ENCODE results near the gene GNB1L.
A peak's percentile ranks its signal among the peaks of the same experiment; 100 is the strongest.
"Not testable (repeated sequence)": the region's sequence is repeated elsewhere in the genome, so short reads cannot be mapped to it uniquely, and the experiment has no call there.

The GNB1L gene

DNA sequence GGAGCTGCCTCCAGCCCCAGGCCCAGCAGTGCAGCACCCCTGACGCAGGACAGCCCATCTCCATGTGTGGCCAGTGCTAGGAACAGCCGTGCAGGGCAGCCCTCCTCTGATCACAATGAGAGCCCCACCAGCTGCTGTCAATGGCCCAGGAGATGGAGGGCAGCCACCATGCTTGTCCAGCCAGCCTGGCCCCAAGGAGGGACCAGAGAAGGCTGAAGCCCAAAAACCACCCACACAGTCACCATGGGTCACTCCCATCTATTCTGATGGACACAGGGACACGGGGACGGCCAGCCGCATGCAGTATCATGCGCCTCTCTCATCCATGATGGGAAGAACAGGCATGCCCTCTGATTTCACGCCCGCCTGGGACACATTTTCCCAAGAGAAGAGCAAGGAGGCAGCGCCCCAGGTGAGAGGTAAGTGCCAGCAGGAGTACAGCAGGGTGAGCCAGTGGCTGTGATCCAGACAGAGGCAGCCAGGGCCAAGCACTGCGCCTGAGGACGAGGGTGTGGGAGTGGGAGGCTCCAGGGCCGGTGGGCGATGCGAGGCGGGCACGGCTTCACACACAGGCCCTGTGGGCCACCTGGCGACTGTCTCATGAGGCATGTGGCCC, 33.6 kb upstream of the GNB1L start:
- no peak for DNase-seq

DNA sequence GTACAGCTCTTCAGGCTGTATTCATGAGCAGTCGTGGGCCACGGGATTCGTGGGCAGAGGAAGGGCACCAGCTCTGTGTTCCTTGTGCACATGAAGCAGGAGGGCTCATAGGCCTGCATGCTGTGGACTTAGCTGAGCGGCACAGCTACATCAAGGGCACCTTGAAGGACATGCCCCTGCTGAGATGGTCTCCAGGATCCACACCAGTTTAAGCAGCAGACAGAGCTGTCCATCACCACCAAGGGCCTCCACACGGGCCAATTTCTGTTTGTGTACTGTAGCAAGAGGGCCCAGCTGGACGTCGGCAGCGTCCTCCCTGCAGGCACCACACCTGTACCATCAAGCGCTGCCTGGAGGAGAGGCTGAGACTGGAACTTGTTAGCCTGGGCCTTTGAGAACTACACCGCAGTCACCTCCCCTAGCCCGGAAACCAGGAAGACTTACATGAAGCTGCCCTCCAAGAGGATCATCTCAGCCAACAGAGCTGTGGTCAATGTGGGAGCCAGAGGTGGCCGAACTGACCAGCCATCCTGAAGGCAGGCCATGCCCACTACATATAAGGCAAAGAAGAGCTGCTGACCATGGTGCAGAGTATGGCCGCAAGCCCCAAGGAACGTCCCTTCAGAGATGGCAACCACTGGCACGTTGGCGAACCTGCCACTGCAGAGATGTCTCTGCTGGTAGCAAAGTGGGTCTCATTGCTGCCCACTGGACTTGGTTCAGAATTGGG, 32.7 kb upstream of the GNB1L start:
- DNase-seq, result no peak

DNA sequence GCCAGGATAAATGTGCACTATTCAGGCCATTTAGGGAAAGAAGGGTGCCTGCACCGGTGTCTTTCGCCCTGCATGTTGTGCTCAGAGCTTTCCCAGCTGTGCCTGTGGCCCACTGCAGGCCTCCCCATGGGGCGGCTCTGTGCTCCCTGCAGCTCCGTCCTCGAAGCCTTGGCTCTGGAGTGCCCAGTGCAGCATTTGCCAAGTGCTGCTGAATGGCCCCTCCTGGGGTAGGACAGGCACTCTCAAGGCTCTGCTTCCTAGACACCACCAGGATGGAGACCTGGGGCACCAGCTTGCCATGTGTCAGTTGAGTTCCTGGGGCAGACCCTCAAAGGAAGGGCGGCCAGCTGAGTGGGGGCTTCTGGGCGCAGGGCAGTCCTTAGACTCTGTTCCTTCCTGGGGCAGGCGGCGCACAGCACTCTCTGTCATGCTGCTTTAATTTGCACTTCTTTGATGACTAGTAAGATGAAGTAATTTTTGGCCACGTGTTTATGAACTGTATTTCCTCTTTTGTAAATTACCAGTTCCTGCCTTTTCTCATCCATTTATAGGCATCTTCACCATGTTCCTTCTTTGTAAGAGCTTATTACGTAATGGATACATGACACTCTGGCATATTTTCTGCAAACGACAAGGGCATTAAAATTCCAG, 32.1 kb upstream of the GNB1L start:
- DNase-seq, result no peak

DNA sequence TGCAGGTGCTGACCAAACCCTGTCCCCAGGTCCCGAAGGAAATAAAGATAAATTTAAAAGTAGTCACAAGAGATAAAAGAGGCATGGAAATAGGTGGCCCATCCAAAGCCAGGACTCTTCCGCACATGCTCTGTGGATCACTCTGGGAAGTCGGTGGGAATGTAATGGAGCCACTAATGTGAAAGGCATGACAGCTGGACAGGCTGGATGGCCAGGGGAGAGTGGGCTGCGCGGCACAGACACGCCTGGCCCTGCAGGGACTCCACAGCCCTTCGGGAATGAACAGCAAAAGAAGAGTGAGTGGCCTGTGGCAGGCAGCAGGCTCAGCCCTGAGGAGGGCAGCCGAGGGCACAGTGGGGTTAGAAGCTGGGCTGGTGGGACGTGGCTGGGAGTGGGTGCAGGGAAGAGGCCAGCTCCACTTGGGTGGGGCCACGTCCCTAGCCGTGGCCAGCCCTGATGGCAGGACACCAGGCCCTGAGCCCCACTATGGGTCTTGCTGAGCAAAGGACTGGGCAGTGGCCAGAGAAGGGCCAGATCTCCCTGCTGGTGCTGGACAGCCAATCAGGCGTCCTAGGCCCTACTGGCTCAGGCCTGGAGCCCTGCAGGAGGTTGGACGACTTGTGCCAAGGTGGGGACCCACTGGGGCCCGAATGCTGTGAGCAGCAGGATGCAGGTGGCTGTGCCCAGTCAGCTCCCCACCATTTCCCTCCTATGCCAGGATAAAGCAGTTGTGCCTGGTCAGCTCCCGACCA, 31.3 kb upstream of the GNB1L start:
- DNase-seq, result peak; percentile 69

DNA sequence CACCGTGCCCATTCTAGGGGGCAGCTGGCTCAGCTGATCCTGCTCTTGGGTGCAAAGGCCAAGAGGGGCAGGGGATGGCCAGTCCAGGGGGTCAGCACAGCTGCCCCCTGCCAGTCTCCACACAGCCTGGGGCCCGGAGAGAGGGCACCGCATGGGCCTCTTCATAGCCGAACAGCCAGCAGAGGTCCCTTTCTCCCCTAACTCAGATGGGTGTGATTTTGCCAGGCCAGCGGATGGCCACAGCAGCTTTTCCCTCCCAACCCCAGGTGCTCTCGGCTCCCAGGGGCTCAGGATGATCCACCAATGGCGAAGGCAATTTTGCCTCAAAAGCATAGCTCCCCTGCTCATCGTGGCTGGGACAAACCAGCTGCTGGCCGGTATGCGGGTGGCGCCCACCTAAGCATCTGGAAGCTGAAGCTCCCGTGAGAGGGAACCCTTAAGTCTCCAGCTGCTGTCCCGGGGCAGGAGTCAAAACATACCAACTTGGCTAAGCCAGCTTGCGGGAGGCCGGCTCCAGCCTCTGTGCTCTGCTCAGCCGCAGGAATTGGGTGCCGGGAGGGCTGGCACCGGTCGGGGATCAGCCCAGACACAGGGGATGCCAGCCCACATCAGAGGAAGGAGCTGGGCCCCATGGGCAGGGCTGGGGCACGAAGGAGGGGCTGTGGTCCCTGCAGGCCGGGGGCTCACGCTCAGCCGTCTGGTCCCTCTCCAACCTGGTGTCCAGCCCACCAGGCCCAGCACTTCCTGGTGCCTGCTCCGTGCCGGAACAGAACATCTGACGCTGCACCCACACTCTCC, 30.5 kb upstream of the GNB1L start:
- peak; percentile 50 for DNase-seq

DNA sequence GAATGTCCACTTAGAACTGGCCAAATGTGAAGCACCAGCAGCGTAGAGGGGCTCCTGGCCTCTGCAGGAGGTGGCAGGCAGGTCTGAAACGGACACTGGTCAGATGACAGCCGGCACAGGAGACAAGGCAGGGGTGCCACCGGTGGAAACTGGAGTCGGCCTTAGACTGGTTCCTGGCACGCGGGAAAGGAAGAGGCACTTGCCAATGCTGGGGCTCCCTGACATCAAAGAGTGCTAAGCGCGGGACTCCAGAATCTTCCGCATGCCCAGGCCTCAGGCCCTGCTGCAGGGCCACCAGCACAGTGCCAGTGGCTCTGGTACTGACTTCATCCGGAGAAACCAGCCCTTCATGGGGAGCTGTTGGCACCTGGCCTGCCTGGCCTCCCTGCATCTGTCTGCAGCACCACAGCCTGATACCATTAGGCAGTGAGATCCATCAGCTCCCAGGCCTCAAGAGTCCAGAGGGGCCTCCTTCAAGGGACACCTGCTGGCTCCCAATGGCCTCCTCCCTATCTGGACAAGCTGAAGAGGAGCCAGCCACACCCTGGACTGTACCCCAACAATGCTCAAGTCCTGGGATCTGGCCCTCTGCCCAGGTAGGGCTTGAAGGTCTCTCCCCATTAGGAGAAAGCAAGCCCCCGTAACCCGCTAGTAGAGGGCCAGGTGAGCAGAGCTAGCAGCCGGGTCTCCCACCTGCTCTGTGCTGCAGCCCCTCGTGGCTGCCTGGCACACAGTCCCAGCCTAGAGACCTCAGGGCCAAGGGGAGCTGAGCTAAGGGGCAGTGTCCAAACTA, 29.7 kb upstream of the GNB1L start:
- DNase-seq, result peak; percentile 46

DNA sequence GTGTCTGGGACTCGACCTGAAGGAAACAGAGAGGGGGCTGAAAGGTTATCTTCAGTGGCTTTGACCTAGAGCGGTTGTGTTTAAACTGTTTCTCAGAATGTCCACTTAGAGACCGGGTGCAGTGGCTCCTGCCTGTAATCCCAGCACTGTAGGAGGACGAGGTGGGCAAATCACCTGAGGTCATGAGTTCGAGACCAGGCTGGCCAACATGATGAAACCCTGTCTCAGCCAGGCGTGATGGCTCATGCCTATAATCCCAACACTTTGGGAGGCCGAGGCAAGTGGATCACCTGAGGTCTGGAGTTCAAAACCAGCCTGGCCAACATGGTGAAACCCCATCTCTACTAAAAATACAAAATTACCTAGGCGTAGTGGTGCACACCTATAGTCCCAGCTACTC, 28.8 kb upstream of the GNB1L start:
- DNase-seq, result not testable (repeated sequence)

DNA sequence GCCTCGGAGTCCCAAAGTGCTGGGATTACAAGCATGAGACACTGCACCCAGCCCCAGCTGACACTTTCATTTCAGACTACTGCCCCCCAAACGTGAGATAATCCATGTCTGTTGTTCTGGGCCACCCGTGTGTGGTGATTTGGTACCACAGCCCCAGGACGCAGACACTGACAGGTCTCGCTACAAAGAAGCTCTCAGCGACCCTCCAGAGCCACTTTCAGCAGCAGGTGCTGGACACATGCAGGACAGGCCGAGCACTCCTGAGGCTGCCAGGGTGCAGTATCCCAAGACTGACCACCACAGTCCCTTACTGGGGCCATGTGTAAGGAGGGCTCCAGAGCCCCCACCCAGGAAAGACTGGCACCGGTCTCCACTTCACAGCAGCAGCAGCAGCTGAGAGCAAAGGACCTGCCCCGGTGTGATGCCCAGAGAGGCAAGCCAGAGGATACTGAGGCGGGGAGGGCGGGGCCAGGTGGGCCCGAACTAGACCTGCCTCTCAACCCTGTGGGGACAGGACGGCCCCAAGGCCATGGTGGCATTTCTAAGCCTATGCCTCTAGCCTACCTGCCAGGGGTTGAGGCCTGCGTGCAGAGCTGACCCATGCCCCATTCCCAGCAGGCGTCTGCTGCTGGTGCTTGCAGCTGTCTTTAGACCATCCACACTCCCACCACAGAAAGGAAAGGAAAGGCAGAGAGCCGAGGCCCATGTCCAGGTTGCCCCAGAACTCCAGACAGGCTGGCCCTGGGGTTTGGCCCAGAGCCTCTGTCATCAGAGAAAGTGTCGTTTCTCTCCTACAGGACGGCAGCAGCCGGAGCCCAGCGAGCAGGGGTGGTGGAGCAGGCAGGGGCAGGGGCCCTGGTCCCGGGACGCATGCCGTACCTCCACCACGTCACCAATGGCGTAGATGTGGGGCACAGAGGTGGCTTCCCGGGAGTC, 28.0 kb upstream of the GNB1L start:
- peak; percentile 53 for DNase-seq

DNA sequence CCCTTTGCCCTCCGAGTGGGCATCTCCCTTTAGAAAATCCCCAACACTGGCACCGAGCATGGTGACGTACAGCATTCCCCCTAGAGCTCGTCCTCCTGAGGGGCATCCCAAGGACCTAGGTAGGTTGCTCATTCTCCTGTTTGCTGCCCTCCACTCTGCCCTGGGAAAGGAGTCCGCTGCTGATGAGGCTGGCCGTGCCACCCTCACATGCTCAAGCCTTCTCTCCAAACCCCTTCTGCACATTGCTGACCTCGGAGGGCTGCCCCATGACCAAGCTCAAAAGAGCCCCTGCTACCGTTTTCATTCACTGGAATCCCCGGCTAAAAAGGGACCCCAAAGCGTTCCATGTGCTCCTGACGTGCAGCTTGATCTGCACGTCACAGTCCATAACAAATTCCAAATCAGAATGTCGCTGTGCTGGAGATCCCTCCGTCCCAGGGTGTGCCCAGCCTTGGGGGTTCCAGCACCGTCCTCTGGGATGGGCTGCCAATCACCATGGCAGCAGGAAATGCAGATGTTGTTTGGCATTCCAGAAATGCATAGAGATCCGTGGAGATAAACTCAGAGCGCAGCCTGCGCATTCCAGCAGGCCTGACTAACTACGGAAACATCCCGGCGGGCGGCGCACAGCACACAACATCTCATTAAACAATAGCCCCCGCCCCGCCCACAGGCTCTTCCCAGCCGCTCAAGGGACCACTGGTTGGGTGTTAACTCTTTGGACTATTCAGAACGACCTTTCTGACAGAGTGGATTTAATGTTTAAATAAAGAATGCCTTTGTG, 26.3 kb upstream of the GNB1L start:
- peak; percentile 99 for DNase-seq

DNA sequence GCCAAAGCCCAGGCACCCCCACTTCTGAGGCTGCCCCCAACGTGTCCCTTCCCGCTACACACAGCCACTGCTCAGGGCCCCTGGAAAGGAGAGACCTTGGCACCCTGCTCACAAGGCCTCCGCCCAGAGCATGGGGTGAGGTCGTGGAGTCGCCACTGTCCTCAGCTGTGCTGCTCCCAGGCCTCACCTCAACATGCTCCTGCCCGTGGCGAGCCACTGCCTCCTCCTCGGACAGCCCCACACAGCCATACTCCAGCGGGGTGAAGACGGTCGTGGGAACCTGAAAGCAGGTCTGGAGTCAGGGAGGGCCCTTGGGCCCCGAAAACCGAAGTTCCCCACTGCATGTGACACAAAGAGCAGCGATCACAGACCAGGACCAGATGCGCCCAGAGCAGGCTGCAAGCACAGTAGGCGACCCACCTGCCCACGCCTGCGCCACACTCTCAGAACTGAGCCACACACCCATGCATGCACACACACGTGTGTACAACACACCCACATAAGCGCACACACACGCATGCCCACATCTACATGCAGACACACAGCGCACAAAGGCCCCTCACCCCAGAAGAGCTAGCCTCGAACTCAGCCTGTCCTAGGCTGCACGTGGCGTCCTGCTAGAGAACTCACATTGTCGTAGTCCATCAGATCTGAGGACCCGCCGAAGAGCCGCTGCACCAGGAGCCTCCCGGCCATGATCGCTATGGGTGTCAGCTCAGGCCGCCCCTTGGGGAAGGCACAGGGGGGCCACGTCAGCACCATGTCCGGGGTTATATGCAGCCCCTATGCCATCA, 25.5 kb upstream of the GNB1L start:
- peak; percentile 57 for DNase-seq

DNA sequence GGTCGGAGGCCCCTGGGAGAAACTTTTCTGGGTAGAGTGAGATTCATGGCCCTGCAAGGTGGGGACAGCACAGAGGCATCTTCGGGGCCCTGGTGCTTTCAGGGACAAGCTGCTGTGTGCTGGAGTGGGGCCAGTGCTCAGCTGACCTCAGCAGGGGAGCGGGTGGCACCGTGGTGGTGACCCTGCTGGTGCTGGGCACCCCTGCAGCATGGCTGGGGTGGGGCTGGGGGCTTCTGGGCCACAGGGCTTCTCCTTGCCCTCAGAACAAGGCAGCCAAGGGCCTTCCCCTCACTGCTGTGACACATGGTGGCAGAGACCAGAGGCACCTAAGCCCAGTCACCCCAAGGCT, 24.9 kb upstream of the GNB1L start:
- no peak for DNase-seq

DNA sequence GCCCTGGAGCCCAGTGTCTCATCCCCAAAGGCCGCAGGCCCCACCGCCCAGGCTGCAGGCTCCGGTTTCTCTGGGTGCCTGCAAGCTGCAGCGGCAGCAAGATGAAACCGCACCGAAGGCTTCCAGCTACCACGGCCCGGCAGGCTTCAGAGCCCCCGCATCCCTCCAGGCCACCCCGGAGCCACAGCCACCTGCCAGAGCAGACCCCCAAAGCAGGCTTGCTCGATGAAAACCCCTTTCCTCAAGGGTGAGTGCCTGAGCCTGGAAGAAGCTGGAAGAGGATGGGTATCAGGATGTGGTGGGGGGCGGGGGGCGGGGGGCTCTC, 24.5 kb upstream of the GNB1L start:
- DNase-seq, result peak; percentile 49

DNA sequence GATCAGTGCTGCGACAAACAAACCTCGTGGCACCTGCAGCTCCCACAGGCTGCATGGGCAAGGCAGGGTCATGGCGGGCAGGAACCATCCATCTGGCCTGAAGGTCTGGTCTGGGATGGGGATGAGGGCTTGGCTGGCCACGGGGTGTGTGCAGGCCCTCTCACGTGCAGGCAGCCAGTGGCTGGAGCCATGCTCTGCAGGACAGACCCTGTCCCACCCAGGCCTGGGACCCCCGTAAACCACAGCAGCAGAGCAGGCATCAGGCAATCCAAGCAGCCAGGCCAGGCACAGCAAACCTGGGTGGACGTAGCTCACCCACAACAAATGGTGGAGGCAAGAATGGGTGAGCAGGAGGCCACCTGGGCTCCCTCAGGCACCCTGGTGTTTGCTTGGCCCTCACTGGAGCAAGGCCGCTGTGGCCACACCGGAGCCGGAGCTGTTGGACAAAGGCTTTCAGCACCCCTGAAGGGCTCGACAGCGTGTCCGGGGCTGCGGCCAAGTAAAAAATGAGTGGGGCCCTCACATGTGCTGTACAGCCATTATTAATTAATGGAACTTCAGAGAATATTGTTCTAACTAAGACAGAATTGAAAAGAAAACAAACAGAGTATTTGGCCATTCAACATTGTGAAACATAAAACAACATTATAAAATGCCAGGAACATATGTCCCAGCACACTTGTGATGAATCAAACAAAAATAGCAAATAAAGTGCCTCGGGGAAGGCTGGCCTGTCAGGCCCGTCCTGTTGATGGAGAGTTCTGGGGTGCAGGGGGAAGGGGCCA, 24.0 kb upstream of the GNB1L start:
- DNase-seq, result peak; percentile 45

DNA sequence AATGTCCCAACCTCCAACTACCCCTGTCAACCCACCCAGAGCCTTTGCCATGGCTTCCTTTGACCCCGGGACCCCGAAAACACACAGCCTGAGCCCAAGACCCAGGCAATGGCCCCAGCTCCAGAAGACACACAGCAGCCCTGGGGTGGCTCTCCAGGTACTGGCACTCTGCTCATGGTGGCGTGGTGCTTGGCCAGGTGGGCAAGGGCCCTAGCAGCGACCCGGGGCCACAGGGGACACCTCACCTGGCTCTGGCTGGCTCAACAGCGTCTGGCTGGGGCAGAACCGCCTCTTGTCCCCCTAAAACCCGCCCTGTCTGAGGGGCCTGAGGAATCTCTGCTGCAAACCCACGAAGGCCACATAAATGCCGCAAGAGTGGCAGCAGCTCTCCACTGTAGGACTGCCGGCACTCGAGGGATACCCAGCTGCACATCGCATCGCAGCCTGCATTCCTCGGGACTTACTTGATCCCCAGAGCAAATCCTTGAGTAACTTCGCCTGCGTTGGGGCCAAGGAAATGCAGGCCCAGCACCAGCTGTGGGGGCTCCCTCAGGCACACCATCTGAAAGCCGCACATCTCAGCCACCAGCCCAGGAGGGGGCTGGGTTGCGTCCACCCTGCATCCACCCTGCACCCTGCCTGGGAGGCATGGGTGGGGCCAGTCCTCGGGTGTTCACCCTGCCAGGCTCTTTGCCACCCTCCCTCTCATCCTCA, 23.1 kb upstream of the GNB1L start:
- DNase-seq, result peak; percentile 63

DNA sequence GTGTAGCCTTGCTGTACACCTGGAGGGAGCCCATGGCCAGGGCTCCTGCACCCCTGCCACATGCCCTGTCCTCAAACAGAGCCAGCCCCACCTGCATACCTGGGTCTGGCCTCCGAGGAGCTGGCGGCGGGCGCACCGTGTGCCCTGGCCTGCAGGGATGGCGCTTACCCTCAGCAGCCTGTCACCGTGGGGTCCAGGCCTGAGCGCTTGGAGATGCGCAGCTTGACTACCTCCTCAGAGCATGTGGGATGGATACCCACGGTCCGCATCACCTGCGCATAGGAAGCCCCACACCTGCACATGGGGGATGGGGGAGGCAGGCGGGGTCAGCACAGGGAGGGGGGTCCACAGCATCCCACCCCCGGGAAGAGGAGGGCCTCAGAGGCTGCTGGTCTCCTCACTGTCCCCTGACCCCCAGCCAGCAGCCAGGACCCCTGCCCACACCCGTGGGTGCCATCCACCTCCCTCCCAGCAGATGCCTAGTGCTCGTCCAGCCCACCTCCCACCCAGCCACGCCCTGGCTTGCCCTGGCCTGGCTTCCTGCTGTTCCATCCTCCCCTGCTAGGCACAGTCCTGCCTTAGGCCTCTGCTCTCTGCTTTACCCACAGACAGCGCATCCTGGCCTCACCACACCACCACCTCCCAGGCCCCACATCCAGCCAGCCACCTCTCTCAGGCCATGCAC, 22.4 kb upstream of the GNB1L start:
- DNase-seq, result peak; percentile 49

DNA sequence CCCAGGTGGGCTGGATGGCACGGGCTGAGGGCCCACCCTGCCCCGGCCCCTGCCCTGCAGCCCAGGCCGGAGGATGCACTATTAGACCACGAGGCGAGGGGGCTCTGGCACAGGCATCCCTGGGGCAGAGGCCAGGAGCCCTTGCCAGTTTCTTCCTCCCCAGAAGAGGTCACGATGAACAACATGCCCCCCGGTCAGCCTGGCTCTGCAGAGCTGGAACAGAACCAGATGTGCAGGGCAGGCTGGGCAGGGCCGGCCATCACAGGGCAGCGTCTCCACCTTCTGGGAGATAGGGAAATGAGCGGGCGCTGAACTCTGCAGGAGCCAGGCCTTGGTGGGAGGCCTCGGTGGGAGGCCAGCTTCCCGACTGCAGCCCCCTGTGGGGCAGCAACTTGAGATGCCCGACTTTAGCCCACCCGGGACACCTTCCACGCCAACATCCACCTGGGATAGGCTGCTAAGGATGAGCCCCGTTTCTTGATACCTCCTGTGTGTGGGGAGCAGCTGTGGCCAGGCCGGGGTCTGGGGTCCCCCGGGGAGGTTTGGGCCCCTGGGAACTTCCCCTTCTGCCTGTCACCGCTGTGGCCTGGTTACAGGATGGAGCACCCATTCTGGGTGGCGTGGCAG, 21.8 kb upstream of the GNB1L start:
- DNase-seq, result peak; percentile 52

All from islet precursor cell (in vitro differentiated cells).